IMR-90 (cell line): Measurements from ENCODE around the gene NCBP2. TPM values are rescaled to one million over a fixed set of nuclear protein-coding genes. Genes with fewer than 3 reads are reported as not detected.

Experiments
- ATAC-seq: fragments of 200-7000 bp; cut with Tn5 transposase; 2 replicates; pipeline ENCODE4 v1.9.1; 2020; ENCODE audit warnings: low read depth, mild to moderate bottlenecking, moderate library complexity
- BruUV-seq: library from RNA; stranded (reverse); fragments of 400-500 nt; replicated peaks from 2 replicates; lab custom pipeline; 2021; lab: Mats Ljungman, UMichigan
- CTCF ChIA-PET: fragments of 300-600 bp; formaldehyde crosslinking; extraction: SDS; loops from one replicate; lab custom pipeline; 2021; ENCODE audit warnings: antibody characterized with exemption; lab: Yijun Ruan, JAX
- POLR2A ChIA-PET: fragments of 300-600 bp; sonication (Branson Sonifier 250); formaldehyde crosslinking; loops from one replicate; lab custom pipeline; 2022; ENCODE audit warnings: antibody characterized with exemption; ENCODE audit not compliant: unreplicated experiment; lab: Charles Lee
- DNase-seq: peaks from one replicate; pipeline ENCODE4 v3.0.0; 2013
- H2AFZ ChIP-seq: replicated peaks from 2 replicates; pipeline ENCODE3; 2013; ENCODE audit warnings: low read length, mild to moderate bottlenecking; ENCODE audit not compliant: poor library complexity
- H2AK5ac ChIP-seq: 2 replicates; pipeline ENCODE4 v1.6.1; 2013; ENCODE audit warnings: low read depth, low read length, inconsistent platforms
- H2AK9ac ChIP-seq: replicated peaks from 2 replicates; pipeline ENCODE3; 2013; ENCODE audit warnings: mild to moderate bottlenecking, low read depth, low read length, moderate library complexity; ENCODE audit not compliant: poor library complexity
- H2BK120ac ChIP-seq: 2 replicates; pipeline ENCODE4 v1.6.1; 2013; ENCODE audit warnings: low read depth, low read length, inconsistent platforms
- H2BK15ac ChIP-seq: 3 replicates; pipeline ENCODE4 v1.6.1; 2013; ENCODE audit warnings: low read depth, low read length, inconsistent platforms
- H2BK20ac ChIP-seq: 2 replicates; pipeline ENCODE4 v1.6.1; 2013; ENCODE audit warnings: low read depth, mild to moderate bottlenecking, inconsistent platforms, low read length, moderate library complexity
- H2BK5ac ChIP-seq: 2 replicates; pipeline ENCODE4 v1.6.1; 2013; ENCODE audit warnings: mild to moderate bottlenecking, low read depth, low read length, inconsistent platforms; ENCODE audit not compliant: poor library complexity, severe bottlenecking
- H3K14ac ChIP-seq: replicated peaks from 2 replicates; pipeline ENCODE4 v1.6.1; 2013; ENCODE audit warnings: low read depth, low read length, inconsistent platforms
- H3K18ac ChIP-seq: 2 replicates; pipeline ENCODE4 v1.6.1; 2013; ENCODE audit warnings: low read depth, low read length, control low read depth
- H3K23ac ChIP-seq: 2 replicates; pipeline ENCODE4 v1.6.1; 2013; ENCODE audit warnings: low read depth, low read length, inconsistent platforms
- H3K27ac ChIP-seq: 2 replicates; pipeline ENCODE4 v1.5.1; 2013; ENCODE audit warnings: mild to moderate bottlenecking, control low read depth, low read length; ENCODE audit not compliant: insufficient read depth
- H3K27me3 ChIP-seq: 2 replicates; pipeline ENCODE4 v1.6.1; 2013; ENCODE audit warnings: low read length; ENCODE audit not compliant: control insufficient read depth, insufficient read depth
- H3K36me3 ChIP-seq: 2 replicates; pipeline ENCODE4 v1.6.1; 2013; ENCODE audit warnings: low read length, mixed read lengths; ENCODE audit not compliant: control insufficient read depth, insufficient read depth
- H3K4ac ChIP-seq: 2 replicates; pipeline ENCODE4 v1.6.1; 2013; ENCODE audit warnings: low read depth, low read length, inconsistent platforms
- H3K4me1 ChIP-seq: 2 replicates; pipeline ENCODE4 v1.6.1; 2013; ENCODE audit warnings: low read length, mixed read lengths; ENCODE audit not compliant: control insufficient read depth, insufficient read depth
- H3K4me2 ChIP-seq: 2 replicates; pipeline ENCODE4 v1.6.1; 2013; ENCODE audit warnings: low read depth, mild to moderate bottlenecking, control low read depth, low read length, moderate library complexity
- H3K4me3 ChIP-seq: 2 replicates; pipeline ENCODE4 v1.5.1; 2013; ENCODE audit warnings: low read depth, mild to moderate bottlenecking, control low read depth, low read length, moderate library complexity; ENCODE audit not compliant: insufficient read depth
- H3K56ac ChIP-seq: 2 replicates; pipeline ENCODE4 v1.6.1; 2013; ENCODE audit warnings: low read length, inconsistent platforms; ENCODE audit not compliant: insufficient read depth; ENCODE audit errors: extremely low read depth
- H3K79me1 ChIP-seq, 2 experiments: 2 replicates each; pipeline ENCODE4 v1.6.1; 2013; ENCODE audit warnings: low read length in 2 of 2, inconsistent platforms in 1 of 2, low read depth in 1 of 2
- H3K9ac ChIP-seq: 2 replicates; pipeline ENCODE4 v1.6.1; 2013; ENCODE audit warnings: low read depth, low read length, control low read depth
- H3K9me1 ChIP-seq: 2 replicates; pipeline ENCODE4 v1.6.1; 2013; ENCODE audit warnings: low read length, inconsistent platforms; ENCODE audit not compliant: insufficient read depth
- H3K9me3 ChIP-seq: 2 replicates; pipeline ENCODE4 v1.6.1; 2013; ENCODE audit warnings: low read length; ENCODE audit not compliant: control insufficient read depth, insufficient read depth
- H4K20me1 ChIP-seq: 2 replicates; pipeline ENCODE4 v1.6.1; 2013; ENCODE audit warnings: low read length, inconsistent platforms; ENCODE audit not compliant: insufficient read depth
- H4K5ac ChIP-seq: 2 replicates; pipeline ENCODE4 v1.6.1; 2013; ENCODE audit warnings: mild to moderate bottlenecking, low read depth, low read length, control low read depth
- H4K8ac ChIP-seq, 2 experiments: 2 replicates each; pipeline ENCODE4 v1.6.1; 2013; ENCODE audit warnings: low read depth in 2 of 2, low read length in 2 of 2, control low read depth in 1 of 2, inconsistent platforms in 1 of 2
- H4K91ac ChIP-seq: 2 replicates; pipeline ENCODE4 v1.6.1; 2013; ENCODE audit warnings: low read depth, low read length, inconsistent platforms; ENCODE audit not compliant: insufficient read depth
- BHLHE40 ChIP-seq: fragments of 150-350 bp; IDR thresholded peaks from 2 replicates; pipeline ENCODE4 v1.6.1; 2016; ENCODE audit warnings: mild to moderate bottlenecking, low read depth, low read length
- CEBPB ChIP-seq: IDR thresholded peaks from 2 replicates; pipeline ENCODE4 v1.6.1; 2012; ENCODE audit warnings: low read depth, low read length, improper control_type of control experiment
- CHD1 ChIP-seq: IDR thresholded peaks from 2 replicates; pipeline ENCODE4 v1.6.1; 2012; ENCODE audit warnings: low read depth, low read length, improper control_type of control experiment
- FOS ChIP-seq: fragments of 150-350 bp; IDR thresholded peaks from 2 replicates; pipeline ENCODE4 v1.6.1; 2016; ENCODE audit warnings: low read depth, low read length
- MAFK ChIP-seq: IDR thresholded peaks from 2 replicates; pipeline ENCODE4 v1.6.1; 2012; ENCODE audit warnings: low read depth, low read length, improper control_type of control experiment
- MAZ ChIP-seq: IDR thresholded peaks from 2 replicates; pipeline ENCODE4 v1.6.1; 2012; ENCODE audit warnings: low read depth, mild to moderate bottlenecking, low read length, improper control_type of control experiment, moderate library complexity, borderline replicate concordance
- MXI1 ChIP-seq: IDR thresholded peaks from 2 replicates; pipeline ENCODE4 v1.6.1; 2012; ENCODE audit warnings: low read depth, mild to moderate bottlenecking, low read length, moderate library complexity, borderline replicate concordance
- NFE2L2 ChIP-seq: fragments of 150-350 bp; IDR thresholded peaks from 2 replicates; pipeline ENCODE4 v1.6.1; 2016; ENCODE audit warnings: low read depth, mild to moderate bottlenecking, low read length
- POLR2A ChIP-seq: IDR thresholded peaks from 2 replicates; pipeline ENCODE4 v1.6.1; 2012; ENCODE audit warnings: mild to moderate bottlenecking, low read depth, low read length
- RCOR1 ChIP-seq: IDR thresholded peaks from 2 replicates; pipeline ENCODE4 v1.6.1; 2012; ENCODE audit warnings: mild to moderate bottlenecking, low read length, improper control_type of control experiment; ENCODE audit not compliant: insufficient replicate concordance
- RFX5 ChIP-seq: IDR thresholded peaks from 2 replicates; pipeline ENCODE4 v1.8.0; 2012; ENCODE audit warnings: low read depth, mild to moderate bottlenecking, low read length, moderate library complexity
- SMC3 ChIP-seq: fragments of 150-350 bp; IDR thresholded peaks from 2 replicates; pipeline ENCODE4 v1.6.1; 2016; ENCODE audit warnings: low read depth, mild to moderate bottlenecking, antibody characterized with exemption, low read length, moderate library complexity
- WGBS, 2 experiments: methylation state at CpG; one replicate each; pipeline versions ENCODE4 v1.1.5 to v1.1.7; 2013; ENCODE audit warnings: missing lambda C conversion rate in 2 of 2; ENCODE audit not compliant: insufficient read length in 1 of 2; ENCODE audit errors: extremely low coverage in 2 of 2; 5-methylcytosine and 5-hydroxymethylcytosine counted together
- dilution Hi-C: fragments of 300-500 bp; cut with HindIII; formaldehyde crosslinking; loops from one replicate; pipeline ENCODE4 v1.14.3; 2018; ENCODE audit warnings: low sequenced_read_pairs; ENCODE audit not compliant: unreplicated experiment
- in situ Hi-C: fragments of 300-500 bp; cut with MboI; formaldehyde crosslinking; loops from 3 replicates; pipeline ENCODE4 v1.14.3; 2019; ENCODE audit warnings: low sequenced_read_pairs, inconsistent platforms, mixed read lengths
- intact Hi-C: fragments of 100-400 bp; cut with micrococcal nuclease; formaldehyde crosslinking; loops from 2 replicates; pipeline ENCODE4 v1.10.0; 2022
- polyA plus RNA-seq, 3 experiments: library from polyadenylated mRNA; depleted of rRNA; stranded (reverse); fragments of >200 nt; gene quantifications; 2 replicates each; pipeline ENCODE4 v1.2.3, GENCODE V29; 2012; ENCODE audit warnings: low replicate concordance in 1 of 3
- total RNA-seq: library from RNA; depleted of rRNA; stranded (reverse); fragments of >200 nt; gene quantifications from 2 replicates; pipeline ENCODE4 v1.2.3, GENCODE V29; 2012
- TF ChIP-seq, protein P1 (sequence below): fragments of 150-350 bp; IDR thresholded peaks from 2 replicates; pipeline ENCODE4 v1.6.1; 2016; ENCODE audit warnings: low read depth, mild to moderate bottlenecking, low read length, moderate library complexity, borderline replicate concordance
- TF ChIP-seq, protein P2 (sequence below): fragments of 150-350 bp; IDR thresholded peaks from 2 replicates; pipeline ENCODE4 v1.6.1; 2017; ENCODE audit warnings: mild to moderate bottlenecking, antibody characterized with exemption, low read length, low read depth
- TF ChIP-seq, protein P3 (sequence below): conservative IDR thresholded peaks from 2 replicates; pipeline ENCODE4 v1.5.1; 2012; ENCODE audit warnings: mild to moderate bottlenecking, low read depth, low read length, improper control_type of control experiment

Gene NCBP2
- total and polyA plus RNA-seq, 2 of the 4 experiments (the other 2 are of a cell fraction), result 42.8 to 73.6 TPM

DNA sequence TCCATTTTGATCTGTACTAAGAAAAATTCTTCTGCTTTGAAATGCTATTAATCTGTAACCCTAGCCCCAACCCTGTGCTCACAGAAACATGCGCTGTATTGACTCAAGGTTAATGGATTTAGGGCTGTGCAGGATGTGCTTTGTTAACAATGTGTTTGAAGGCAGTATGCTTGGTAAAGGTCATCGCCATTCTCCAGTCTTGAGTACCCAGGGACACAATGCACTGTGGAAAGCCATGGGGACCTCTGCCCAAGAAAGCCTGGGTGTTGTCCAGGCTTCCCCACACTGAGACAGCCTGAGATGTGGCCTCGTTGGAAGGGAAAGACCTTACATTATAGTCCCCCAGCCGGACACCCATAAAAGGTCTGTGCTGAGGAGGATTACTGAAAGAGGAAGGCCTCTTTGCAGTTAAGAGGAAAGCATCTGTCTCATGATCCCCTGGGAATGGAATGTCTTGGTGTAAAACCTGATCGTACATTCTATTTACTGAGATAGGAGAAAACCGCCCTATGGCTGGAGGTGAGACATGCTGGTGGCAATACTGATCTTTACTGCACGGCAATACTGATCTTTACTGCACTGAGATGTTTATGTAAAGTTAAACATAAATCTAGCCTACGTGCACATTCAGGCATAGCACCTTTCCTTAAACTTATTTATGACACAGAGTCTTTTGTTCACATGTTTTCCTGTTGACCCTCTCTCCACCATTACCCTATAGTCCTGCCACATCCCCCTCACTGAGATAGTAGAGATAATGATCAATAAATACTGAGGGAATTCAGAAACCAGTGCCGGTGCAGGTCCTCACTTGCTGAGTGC, 20.0 kb upstream of the NCBP2 start:
- no peaks in the 10 kb centered on the region for H3K79me1 ChIP-seq
- WGBS, 2 experiments, result 100% methylated on average over 1 of the region's 9 CpGs; no CpG with 5 or more reads in 1 of the 2 experiments
- H3K27me3 ChIP-seq, result peaks cover 43% of the 10 kb centered on the region
- no peak overlapping the region for H3K4ac ChIP-seq
- no peak overlapping the region for H2BK20ac ChIP-seq
- H3K4me3 ChIP-seq, result no peak overlapping the region
- no peak overlapping the region for H4K8ac ChIP-seq
- H4K91ac ChIP-seq, result no peak overlapping the region
- H4K20me1 ChIP-seq, result no peaks in the 10 kb centered on the region
- no peak overlapping the region for H2BK120ac ChIP-seq
- no peak for ATAC-seq
- no peak overlapping the region for H2AK9ac ChIP-seq
- H3K56ac ChIP-seq, result no peak overlapping the region
- no peaks in the 10 kb centered on the region for H3K9me1 ChIP-seq
- no peak overlapping the region for H2AFZ ChIP-seq
- no peak overlapping the region for H3K27ac ChIP-seq
- CTCF ChIA-PET, result no interaction called here
- H3K14ac ChIP-seq, result no peak overlapping the region
- intact Hi-C loops (no loop called here), in situ Hi-C loops (loop anchor here (25.0 kb wide), 1 partner anchor 350 kb away; no protein-coding TSS in a partner anchor), dilution Hi-C loops (no loop called here)
- BruUV-seq, result no TSS peak
- DNase-seq, result no peak
- no peak overlapping the region for H4K5ac ChIP-seq
- no peaks in the 10 kb centered on the region for H3K36me3 ChIP-seq
- no peak overlapping the region for H3K23ac ChIP-seq
- H2AK5ac ChIP-seq, result no peak overlapping the region
- H3K9ac ChIP-seq, result no peak overlapping the region
- H2BK15ac ChIP-seq, result no peak overlapping the region
- POLR2A ChIA-PET, result no interaction called here
- H3K4me2 ChIP-seq, result no peak overlapping the region
- no peaks in the 10 kb centered on the region for H3K4me1 ChIP-seq
- no peak overlapping the region for H3K18ac ChIP-seq
- no peaks in the 10 kb centered on the region for H3K9me3 ChIP-seq
- no peak overlapping the region for H2BK5ac ChIP-seq
- no peak for TF ChIP-seq RFX5
- no peak for TF ChIP-seq MAFK
- no peak for TF ChIP-seq POLR2A
- no peak for TF ChIP-seq MXI1
- TF ChIP-seq CEBPB, result no peak
- no peak for TF ChIP-seq BHLHE40
- TF ChIP-seq, protein P1, sequence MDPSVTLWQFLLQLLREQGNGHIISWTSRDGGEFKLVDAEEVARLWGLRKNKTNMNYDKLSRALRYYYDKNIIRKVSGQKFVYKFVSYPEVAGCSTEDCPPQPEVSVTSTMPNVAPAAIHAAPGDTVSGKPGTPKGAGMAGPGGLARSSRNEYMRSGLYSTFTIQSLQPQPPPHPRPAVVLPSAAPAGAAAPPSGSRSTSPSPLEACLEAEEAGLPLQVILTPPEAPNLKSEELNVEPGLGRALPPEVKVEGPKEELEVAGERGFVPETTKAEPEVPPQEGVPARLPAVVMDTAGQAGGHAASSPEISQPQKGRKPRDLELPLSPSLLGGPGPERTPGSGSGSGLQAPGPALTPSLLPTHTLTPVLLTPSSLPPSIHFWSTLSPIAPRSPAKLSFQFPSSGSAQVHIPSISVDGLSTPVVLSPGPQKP, result no peak
- TF ChIP-seq, protein P2, sequence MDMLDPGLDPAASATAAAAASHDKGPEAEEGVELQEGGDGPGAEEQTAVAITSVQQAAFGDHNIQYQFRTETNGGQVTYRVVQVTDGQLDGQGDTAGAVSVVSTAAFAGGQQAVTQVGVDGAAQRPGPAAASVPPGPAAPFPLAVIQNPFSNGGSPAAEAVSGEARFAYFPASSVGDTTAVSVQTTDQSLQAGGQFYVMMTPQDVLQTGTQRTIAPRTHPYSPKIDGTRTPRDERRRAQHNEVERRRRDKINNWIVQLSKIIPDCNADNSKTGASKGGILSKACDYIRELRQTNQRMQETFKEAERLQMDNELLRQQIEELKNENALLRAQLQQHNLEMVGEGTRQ, result no peak
- TF ChIP-seq, protein P3, sequence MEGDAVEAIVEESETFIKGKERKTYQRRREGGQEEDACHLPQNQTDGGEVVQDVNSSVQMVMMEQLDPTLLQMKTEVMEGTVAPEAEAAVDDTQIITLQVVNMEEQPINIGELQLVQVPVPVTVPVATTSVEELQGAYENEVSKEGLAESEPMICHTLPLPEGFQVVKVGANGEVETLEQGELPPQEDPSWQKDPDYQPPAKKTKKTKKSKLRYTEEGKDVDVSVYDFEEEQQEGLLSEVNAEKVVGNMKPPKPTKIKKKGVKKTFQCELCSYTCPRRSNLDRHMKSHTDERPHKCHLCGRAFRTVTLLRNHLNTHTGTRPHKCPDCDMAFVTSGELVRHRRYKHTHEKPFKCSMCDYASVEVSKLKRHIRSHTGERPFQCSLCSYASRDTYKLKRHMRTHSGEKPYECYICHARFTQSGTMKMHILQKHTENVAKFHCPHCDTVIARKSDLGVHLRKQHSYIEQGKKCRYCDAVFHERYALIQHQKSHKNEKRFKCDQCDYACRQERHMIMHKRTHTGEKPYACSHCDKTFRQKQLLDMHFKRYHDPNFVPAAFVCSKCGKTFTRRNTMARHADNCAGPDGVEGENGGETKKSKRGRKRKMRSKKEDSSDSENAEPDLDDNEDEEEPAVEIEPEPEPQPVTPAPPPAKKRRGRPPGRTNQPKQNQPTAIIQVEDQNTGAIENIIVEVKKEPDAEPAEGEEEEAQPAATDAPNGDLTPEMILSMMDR, result no peak
- no peak for TF ChIP-seq NFE2L2
- TF ChIP-seq SMC3, result no peak
- TF ChIP-seq FOS, result no peak
- TF ChIP-seq RCOR1, result no peak
- TF ChIP-seq CHD1, result no peak
- TF ChIP-seq MAZ, result no peak
